Choroid plexus epithelial cell (primary cell): ENCODE results near the gene ADK.

Experiments
- DNase-seq: peaks from one replicate; pipeline ENCODE4 v3.0.0-alpha.2; 2010; ENCODE audit warnings: low read depth
- H3K4me3 ChIP-seq: 2 replicates; pipeline ENCODE4 v1.5.1; 2011; ENCODE audit warnings: low read depth, mild to moderate bottlenecking, control low read depth, low read length, moderate library complexity
- CTCF ChIP-seq: conservative IDR thresholded peaks from 2 replicates; pipeline ENCODE4 v1.5.1; 2011; ENCODE audit warnings: low read depth, mild to moderate bottlenecking, control low read depth, inconsistent platforms, low read length, moderate library complexity

Gene ADK

GRCh38 chr10:74400186-74400585 lies 249.2 kb downstream of the ADK start:
- TF ChIP-seq CTCF, result no peak
- DNase-seq, result no peak

GRCh38 chr10:74406006-74406405 lies 255.0 kb downstream of the ADK start:
- no peak for DNase-seq
- no peak overlapping the region for H3K4me3 ChIP-seq
- TF ChIP-seq CTCF, result no peak

More at GRCh38 chr10:74400186-74400585, 249.2 kb downstream of the ADK start:
- H3K4me3 ChIP-seq, result no peak overlapping the region

- no peak for DNase-seq
- no peak overlapping the region for H3K4me3 ChIP-seq
- no peak for TF ChIP-seq CTCF
Measured at GRCh38 chr10:74415146-74415839, 264.3 kb downstream of the ADK start.

- TF ChIP-seq CTCF, result no peak
- DNase-seq, result no peak
- no peak overlapping the region for H3K4me3 ChIP-seq
Measured at GRCh38 chr10:74417397-74417796, 266.4 kb downstream of the ADK start.

GRCh38 chr10:74418285-74418872 lies 267.4 kb downstream of the ADK start:
- peak; percentile 29 for DNase-seq
- no peak overlapping the region for H3K4me3 ChIP-seq

GRCh38 chr10:74419491-74419951 lies 268.5 kb downstream of the ADK start:
- H3K4me3 ChIP-seq, result no peak overlapping the region
- no peak for TF ChIP-seq CTCF
- DNase-seq, result no peak

More at GRCh38 chr10:74418285-74418872, 267.4 kb downstream of the ADK start:
- TF ChIP-seq CTCF, result no peak

- H3K4me3 ChIP-seq, result no peak overlapping the region
- DNase-seq, result peak; percentile 53
- TF ChIP-seq CTCF, result peak; percentile 61
Measured at GRCh38 chr10:74419958-74420375, 268.9 kb downstream of the ADK start.
